BJ (cell line): ENCODE data around the gene SLC35A2. TPM values are rescaled to one million over a fixed set of nuclear protein-coding genes. Genes with fewer than 3 reads are reported as not detected.

ENCODE experiments used
- CTCF ChIA-PET: fragments of 350-600 bp; formaldehyde crosslinking; extraction: SDS; loops from one replicate; lab custom pipeline; 2021; ENCODE audit warnings: antibody characterized with exemption, inconsistent platforms; lab: Yijun Ruan, JAX
- POLR2A ChIA-PET: fragments of 300-600 bp; sonication (Branson Sonifier 250); formaldehyde crosslinking; extraction: SDS; loops from one replicate; lab custom pipeline; 2021; ENCODE audit warnings: antibody characterized with exemption; lab: Charles Lee
- DNase-seq: peaks from one replicate; pipeline ENCODE4 v3.0.0-alpha.2; 2011; ENCODE audit warnings: low read depth
- H3K27me3 ChIP-seq: 2 replicates; pipeline ENCODE4 v1.6.0; 2011; ENCODE audit warnings: low read length; ENCODE audit not compliant: control insufficient read depth, insufficient read depth
- H3K36me3 ChIP-seq: 2 replicates; pipeline ENCODE4 v1.5.1; 2011; ENCODE audit warnings: low read length; ENCODE audit not compliant: control insufficient read depth, insufficient read depth
- H3K4me3 ChIP-seq: 2 replicates; pipeline ENCODE4 v1.5.1; 2011; ENCODE audit warnings: low read depth, mild to moderate bottlenecking, control low read depth, low read length
- polyA plus RNA-seq: library from polyadenylated mRNA; depleted of rRNA; stranded (reverse); fragments of >200 nt; gene quantifications from 2 replicates; pipeline ENCODE4 v1.2.3, GENCODE V29; 2011
- TF ChIP-seq, protein P1 (sequence below): IDR thresholded peaks from 2 replicates; pipeline ENCODE4 v1.5.1; 2011; ENCODE audit warnings: low read depth, mild to moderate bottlenecking, control low read depth, inconsistent platforms, low read length, moderate library complexity; ENCODE audit not compliant: insufficient read depth

Gene SLC35A2
- polyA plus RNA-seq, 1 experiment = 69.3 TPM

DNA sequence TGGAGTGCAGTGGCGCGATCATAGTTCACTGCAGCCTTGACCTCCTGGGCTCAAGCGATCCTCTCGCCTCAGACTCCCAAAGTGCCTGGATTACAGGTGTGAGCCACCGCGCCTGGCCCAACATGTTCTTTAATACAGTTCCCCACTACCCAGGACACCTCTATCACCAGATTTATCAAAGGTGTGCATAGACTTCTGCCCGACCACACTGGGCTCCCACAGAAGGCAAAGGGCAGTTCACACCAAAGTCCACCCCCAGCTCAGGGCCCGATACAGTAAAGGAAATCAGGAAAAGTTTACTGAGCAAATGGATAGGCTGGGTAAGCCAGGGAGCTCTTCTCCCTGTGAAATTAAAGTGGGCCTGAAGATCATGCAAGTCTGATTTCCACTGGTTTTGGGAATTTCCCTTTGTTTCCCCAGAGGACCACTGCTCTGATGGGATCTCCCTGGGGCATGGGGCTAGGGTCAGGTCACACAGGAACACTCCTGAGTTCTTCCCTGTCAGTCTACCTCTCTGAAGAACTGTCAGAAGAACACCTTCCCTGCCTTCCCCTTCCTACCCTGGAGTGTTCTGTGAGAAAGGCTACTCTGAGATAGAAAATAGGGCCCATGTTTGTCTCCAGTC lies 25.1 kb upstream of the SLC35A2 start:
- Histone ChIP-seq H3K27me3 (no peaks in the 10 kb centered on the region), H3K4me3 (no peak overlapping the region), H3K36me3 (peaks cover 13% of the 10 kb centered on the region)
- CTCF ChIA-PET = interaction anchor here (0.6 to 1.0 kb wide), 2 partner anchors 9 to 10 kb away, joined by 3 to 4 read pairs; no protein-coding TSS in a partner anchor
- POLR2A ChIA-PET = no interaction called here
- TF ChIP-seq, protein P1, sequence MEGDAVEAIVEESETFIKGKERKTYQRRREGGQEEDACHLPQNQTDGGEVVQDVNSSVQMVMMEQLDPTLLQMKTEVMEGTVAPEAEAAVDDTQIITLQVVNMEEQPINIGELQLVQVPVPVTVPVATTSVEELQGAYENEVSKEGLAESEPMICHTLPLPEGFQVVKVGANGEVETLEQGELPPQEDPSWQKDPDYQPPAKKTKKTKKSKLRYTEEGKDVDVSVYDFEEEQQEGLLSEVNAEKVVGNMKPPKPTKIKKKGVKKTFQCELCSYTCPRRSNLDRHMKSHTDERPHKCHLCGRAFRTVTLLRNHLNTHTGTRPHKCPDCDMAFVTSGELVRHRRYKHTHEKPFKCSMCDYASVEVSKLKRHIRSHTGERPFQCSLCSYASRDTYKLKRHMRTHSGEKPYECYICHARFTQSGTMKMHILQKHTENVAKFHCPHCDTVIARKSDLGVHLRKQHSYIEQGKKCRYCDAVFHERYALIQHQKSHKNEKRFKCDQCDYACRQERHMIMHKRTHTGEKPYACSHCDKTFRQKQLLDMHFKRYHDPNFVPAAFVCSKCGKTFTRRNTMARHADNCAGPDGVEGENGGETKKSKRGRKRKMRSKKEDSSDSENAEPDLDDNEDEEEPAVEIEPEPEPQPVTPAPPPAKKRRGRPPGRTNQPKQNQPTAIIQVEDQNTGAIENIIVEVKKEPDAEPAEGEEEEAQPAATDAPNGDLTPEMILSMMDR = no peak
- no peak for DNase-seq

DNA sequence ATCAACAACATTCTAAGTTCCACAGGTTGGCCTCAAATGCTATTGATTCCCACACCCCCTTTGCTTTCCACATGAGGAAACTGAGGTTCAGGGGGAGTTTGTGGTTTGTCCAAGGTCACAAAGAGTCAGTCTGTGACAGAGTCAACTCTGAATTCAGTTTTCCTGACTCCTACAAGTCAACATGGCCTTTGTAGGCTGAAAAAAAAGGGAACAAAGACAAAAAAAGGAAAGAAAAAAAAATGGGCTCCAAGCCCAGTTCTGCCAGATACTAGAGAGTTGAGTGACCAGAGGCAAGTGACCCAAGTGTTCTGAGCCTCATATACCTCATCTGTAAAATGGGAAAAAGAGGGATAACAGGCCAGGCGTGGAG lies 23.8 kb upstream of the SLC35A2 start:
- CTCF ChIA-PET = no interaction called here
- Histone ChIP-seq H3K36me3 (peaks cover 11% of the 10 kb centered on the region), H3K4me3 (no peak overlapping the region), H3K27me3 (no peaks in the 10 kb centered on the region)
- POLR2A ChIA-PET = no interaction called here
- no peak for DNase-seq
- TF ChIP-seq, protein P1 = no peak

DNA sequence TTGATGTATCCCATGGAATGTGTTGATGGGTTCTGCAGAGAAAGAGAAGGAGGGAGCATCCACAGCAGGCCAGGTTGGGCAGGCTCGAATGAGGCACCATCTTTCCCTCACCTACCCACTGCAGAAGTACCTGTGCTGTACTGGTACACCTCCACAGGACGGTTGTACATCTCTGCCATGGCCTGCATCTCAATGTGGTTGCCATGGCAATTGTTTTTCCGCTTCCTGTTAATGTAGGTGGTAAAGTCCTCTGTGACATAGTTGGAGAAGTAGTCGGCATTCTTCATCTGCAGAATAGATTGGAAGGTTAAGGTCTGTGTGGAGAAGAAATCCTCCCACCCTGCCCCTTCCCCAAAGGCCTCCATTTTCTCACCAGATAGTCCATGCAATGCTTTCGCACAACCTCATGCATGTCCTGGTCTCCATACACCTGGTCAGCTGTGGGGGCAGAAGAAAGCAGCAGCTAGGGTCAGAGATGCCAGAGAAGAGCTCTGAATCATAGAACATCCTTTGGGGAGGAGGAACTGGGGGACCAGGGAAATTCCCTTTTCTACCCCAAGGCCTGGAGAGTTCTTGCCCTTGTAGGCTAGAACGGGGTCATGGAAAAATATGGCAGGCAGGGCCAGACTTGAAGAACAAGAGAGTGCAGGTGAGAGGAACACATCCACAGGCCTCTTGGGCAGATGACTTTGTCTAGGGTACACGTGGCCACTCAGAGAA lies 23.3 kb upstream of the SLC35A2 start:
- Histone ChIP-seq H3K27me3 (no peaks in the 10 kb centered on the region), H3K36me3 (peaks cover 9% of the 10 kb centered on the region), H3K4me3 (no peak overlapping the region)
- POLR2A ChIA-PET = no interaction called here
- TF ChIP-seq, protein P1 = no peak
- CTCF ChIA-PET = no interaction called here
- DNase-seq = no peak

DNA sequence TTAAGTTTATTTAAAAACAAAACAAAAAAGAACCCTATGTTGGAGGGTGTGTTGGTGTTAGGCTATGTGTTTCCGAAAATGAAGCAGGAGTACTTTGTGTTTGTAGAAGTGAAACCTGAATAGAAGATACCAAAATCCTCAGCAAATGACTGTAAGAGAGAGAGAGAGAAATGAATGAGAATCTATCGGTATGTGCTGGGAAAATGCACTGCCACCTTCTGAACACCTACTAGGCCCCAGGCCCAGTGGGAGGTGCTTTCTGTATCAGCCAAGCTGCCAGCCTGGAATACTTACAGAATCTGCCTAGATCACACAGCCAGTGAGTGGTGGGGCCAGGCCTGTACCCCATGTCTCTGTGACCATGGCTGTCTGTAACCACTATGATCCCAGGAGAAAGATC lies 22.3 kb upstream of the SLC35A2 start:
- ChIA-PET CTCF (no interaction called here), POLR2A (no interaction called here)
- TF ChIP-seq, protein P1 = no peak
- DNase-seq = no peak
- no peak overlapping the region for H3K4me3 ChIP-seq
- H3K27me3 ChIP-seq = no peaks in the 10 kb centered on the region
- peaks cover 9% of the 10 kb centered on the region for H3K36me3 ChIP-seq

DNA sequence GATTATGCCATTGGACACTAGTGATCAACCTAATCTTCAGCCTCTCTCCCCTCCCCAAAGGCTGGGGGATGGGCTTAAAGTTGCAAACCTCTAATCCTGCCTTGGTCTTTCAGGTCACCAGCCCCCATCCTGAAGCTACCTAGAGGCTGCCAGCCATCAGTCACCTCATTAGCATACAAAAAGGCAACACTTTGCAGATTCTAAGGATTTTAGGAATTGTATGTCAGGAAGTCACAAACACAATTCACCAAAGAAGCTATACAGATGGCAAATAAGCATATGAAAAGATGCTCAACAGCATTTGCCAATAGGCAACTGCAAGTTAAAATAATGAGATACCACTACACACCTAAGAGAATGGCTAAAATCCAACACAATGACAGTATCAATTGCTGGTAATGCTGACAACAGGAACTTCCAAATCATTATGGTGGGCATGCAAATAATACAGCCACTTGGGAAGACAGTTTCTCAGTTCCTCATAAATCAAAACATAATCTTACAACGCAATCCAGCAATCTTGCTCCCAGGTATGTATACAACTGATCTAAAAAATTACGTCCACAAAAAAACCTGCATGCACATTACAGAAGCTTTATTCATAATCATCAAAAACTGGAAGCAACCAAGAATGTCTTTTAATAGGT lies 16.4 kb upstream of the SLC35A2 start:
- no peaks in the 10 kb centered on the region for H3K27me3 ChIP-seq
- CTCF ChIA-PET = interaction anchor here (0.7 kb wide), 1 partner anchor 8 kb away, joined by 4 read pairs; no protein-coding TSS in a partner anchor
- DNase-seq = no peak
- H3K4me3 ChIP-seq = no peak overlapping the region
- peaks cover 5% of the 10 kb centered on the region for H3K36me3 ChIP-seq
- TF ChIP-seq, protein P1 = no peak
- POLR2A ChIA-PET = no interaction called here
